IMR-90 (cell line): Measurements from ENCODE around the gene ATXN10. TPM values are rescaled to one million over a fixed set of nuclear protein-coding genes. Genes with fewer than 3 reads are reported as not detected.
"Not testable (repeated sequence)": the region's sequence is repeated elsewhere in the genome, so short reads cannot be mapped to it uniquely, and the experiment has no call there.

ENCODE experiments used
- ATAC-seq: fragments of 200-7000 bp; cut with Tn5 transposase; 2 replicates; pipeline ENCODE4 v1.9.1; 2020; ENCODE audit warnings: low read depth, mild to moderate bottlenecking, moderate library complexity
- BruUV-seq: library from RNA; stranded (reverse); fragments of 400-500 nt; replicated peaks from 2 replicates; lab custom pipeline; 2021; lab: Mats Ljungman, UMichigan
- CTCF ChIA-PET: fragments of 300-600 bp; formaldehyde crosslinking; extraction: SDS; loops from one replicate; lab custom pipeline; 2021; ENCODE audit warnings: antibody characterized with exemption; lab: Yijun Ruan, JAX
- POLR2A ChIA-PET: fragments of 300-600 bp; sonication (Branson Sonifier 250); formaldehyde crosslinking; loops from one replicate; lab custom pipeline; 2022; ENCODE audit warnings: antibody characterized with exemption; ENCODE audit not compliant: unreplicated experiment; lab: Charles Lee
- DNase-seq: peaks from one replicate; pipeline ENCODE4 v3.0.0; 2013
- H2AFZ ChIP-seq: replicated peaks from 2 replicates; pipeline ENCODE3; 2013; ENCODE audit warnings: low read length, mild to moderate bottlenecking; ENCODE audit not compliant: poor library complexity
- H2AK5ac ChIP-seq: 2 replicates; pipeline ENCODE4 v1.6.1; 2013; ENCODE audit warnings: low read depth, low read length, inconsistent platforms
- H2AK9ac ChIP-seq: replicated peaks from 2 replicates; pipeline ENCODE3; 2013; ENCODE audit warnings: mild to moderate bottlenecking, low read depth, low read length, moderate library complexity; ENCODE audit not compliant: poor library complexity
- H2BK120ac ChIP-seq: 2 replicates; pipeline ENCODE4 v1.6.1; 2013; ENCODE audit warnings: low read depth, low read length, inconsistent platforms
- H2BK15ac ChIP-seq: 3 replicates; pipeline ENCODE4 v1.6.1; 2013; ENCODE audit warnings: low read depth, low read length, inconsistent platforms
- H2BK20ac ChIP-seq: 2 replicates; pipeline ENCODE4 v1.6.1; 2013; ENCODE audit warnings: low read depth, mild to moderate bottlenecking, inconsistent platforms, low read length, moderate library complexity
- H2BK5ac ChIP-seq: 2 replicates; pipeline ENCODE4 v1.6.1; 2013; ENCODE audit warnings: mild to moderate bottlenecking, low read depth, low read length, inconsistent platforms; ENCODE audit not compliant: poor library complexity, severe bottlenecking
- H3K14ac ChIP-seq: replicated peaks from 2 replicates; pipeline ENCODE4 v1.6.1; 2013; ENCODE audit warnings: low read depth, low read length, inconsistent platforms
- H3K18ac ChIP-seq: 2 replicates; pipeline ENCODE4 v1.6.1; 2013; ENCODE audit warnings: low read depth, low read length, control low read depth
- H3K23ac ChIP-seq: 2 replicates; pipeline ENCODE4 v1.6.1; 2013; ENCODE audit warnings: low read depth, low read length, inconsistent platforms
- H3K27ac ChIP-seq: 2 replicates; pipeline ENCODE4 v1.5.1; 2013; ENCODE audit warnings: mild to moderate bottlenecking, control low read depth, low read length; ENCODE audit not compliant: insufficient read depth
- H3K27me3 ChIP-seq: 2 replicates; pipeline ENCODE4 v1.6.1; 2013; ENCODE audit warnings: low read length; ENCODE audit not compliant: control insufficient read depth, insufficient read depth
- H3K36me3 ChIP-seq: 2 replicates; pipeline ENCODE4 v1.6.1; 2013; ENCODE audit warnings: low read length, mixed read lengths; ENCODE audit not compliant: control insufficient read depth, insufficient read depth
- H3K4ac ChIP-seq: 2 replicates; pipeline ENCODE4 v1.6.1; 2013; ENCODE audit warnings: low read depth, low read length, inconsistent platforms
- H3K4me1 ChIP-seq: 2 replicates; pipeline ENCODE4 v1.6.1; 2013; ENCODE audit warnings: low read length, mixed read lengths; ENCODE audit not compliant: control insufficient read depth, insufficient read depth
- H3K4me2 ChIP-seq: 2 replicates; pipeline ENCODE4 v1.6.1; 2013; ENCODE audit warnings: low read depth, mild to moderate bottlenecking, control low read depth, low read length, moderate library complexity
- H3K4me3 ChIP-seq: 2 replicates; pipeline ENCODE4 v1.5.1; 2013; ENCODE audit warnings: low read depth, mild to moderate bottlenecking, control low read depth, low read length, moderate library complexity; ENCODE audit not compliant: insufficient read depth
- H3K56ac ChIP-seq: 2 replicates; pipeline ENCODE4 v1.6.1; 2013; ENCODE audit warnings: low read length, inconsistent platforms; ENCODE audit not compliant: insufficient read depth; ENCODE audit errors: extremely low read depth
- H3K79me1 ChIP-seq, 2 experiments: 2 replicates each; pipeline ENCODE4 v1.6.1; 2013; ENCODE audit warnings: low read length in 2 of 2, inconsistent platforms in 1 of 2, low read depth in 1 of 2
- H3K9ac ChIP-seq: 2 replicates; pipeline ENCODE4 v1.6.1; 2013; ENCODE audit warnings: low read depth, low read length, control low read depth
- H3K9me1 ChIP-seq: 2 replicates; pipeline ENCODE4 v1.6.1; 2013; ENCODE audit warnings: low read length, inconsistent platforms; ENCODE audit not compliant: insufficient read depth
- H3K9me3 ChIP-seq: 2 replicates; pipeline ENCODE4 v1.6.1; 2013; ENCODE audit warnings: low read length; ENCODE audit not compliant: control insufficient read depth, insufficient read depth
- H4K20me1 ChIP-seq: 2 replicates; pipeline ENCODE4 v1.6.1; 2013; ENCODE audit warnings: low read length, inconsistent platforms; ENCODE audit not compliant: insufficient read depth
- H4K5ac ChIP-seq: 2 replicates; pipeline ENCODE4 v1.6.1; 2013; ENCODE audit warnings: mild to moderate bottlenecking, low read depth, low read length, control low read depth
- H4K8ac ChIP-seq, 2 experiments: 2 replicates each; pipeline ENCODE4 v1.6.1; 2013; ENCODE audit warnings: low read depth in 2 of 2, low read length in 2 of 2, control low read depth in 1 of 2, inconsistent platforms in 1 of 2
- H4K91ac ChIP-seq: 2 replicates; pipeline ENCODE4 v1.6.1; 2013; ENCODE audit warnings: low read depth, low read length, inconsistent platforms; ENCODE audit not compliant: insufficient read depth
- WGBS, 2 experiments: methylation state at CpG; one replicate each; pipeline versions ENCODE4 v1.1.5 to v1.1.7; 2013; ENCODE audit warnings: missing lambda C conversion rate in 2 of 2; ENCODE audit not compliant: insufficient read length in 1 of 2; ENCODE audit errors: extremely low coverage in 2 of 2; 5-methylcytosine and 5-hydroxymethylcytosine counted together
- dilution Hi-C: fragments of 300-500 bp; cut with HindIII; formaldehyde crosslinking; loops from one replicate; pipeline ENCODE4 v1.14.3; 2018; ENCODE audit warnings: low sequenced_read_pairs; ENCODE audit not compliant: unreplicated experiment
- in situ Hi-C: fragments of 300-500 bp; cut with MboI; formaldehyde crosslinking; loops from 3 replicates; pipeline ENCODE4 v1.14.3; 2019; ENCODE audit warnings: low sequenced_read_pairs, inconsistent platforms, mixed read lengths
- intact Hi-C: fragments of 100-400 bp; cut with micrococcal nuclease; formaldehyde crosslinking; loops from 2 replicates; pipeline ENCODE4 v1.10.0; 2022
- polyA plus RNA-seq, 3 experiments: library from polyadenylated mRNA; depleted of rRNA; stranded (reverse); fragments of >200 nt; gene quantifications; 2 replicates each; pipeline ENCODE4 v1.2.3, GENCODE V29; 2012; ENCODE audit warnings: low replicate concordance in 1 of 3
- total RNA-seq: library from RNA; depleted of rRNA; stranded (reverse); fragments of >200 nt; gene quantifications from 2 replicates; pipeline ENCODE4 v1.2.3, GENCODE V29; 2012

Gene ATXN10
- total and polyA plus RNA-seq, 2 of the 4 experiments (the other 2 are of a cell fraction): 116 to 231 TPM

DNA sequence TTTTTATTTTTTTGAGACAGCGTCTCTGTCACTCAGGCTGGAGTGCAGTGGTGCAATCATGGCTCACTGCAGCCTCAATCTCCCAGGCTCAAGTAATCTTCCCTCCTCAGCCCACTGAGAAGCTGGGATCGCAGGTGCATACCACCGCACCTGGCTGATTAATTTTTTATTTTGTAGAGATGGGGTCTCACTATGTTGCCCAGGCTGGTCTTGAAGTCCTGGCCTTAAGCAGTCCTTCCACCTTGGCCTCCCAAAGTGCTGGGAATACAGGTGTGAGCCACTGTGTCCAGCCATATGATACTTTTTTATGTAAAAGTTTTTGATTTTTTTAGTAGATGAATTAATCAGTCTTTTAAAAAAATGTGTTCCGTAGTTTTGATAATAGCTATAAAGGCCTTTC is 42.8 kb downstream of the ATXN10 start:
- peaks cover 40 to 81% of the 10 kb centered on the region in 2 experiments for H3K79me1 ChIP-seq
- H3K9me1 ChIP-seq: peaks cover 25% of the 10 kb centered on the region
- H2BK15ac ChIP-seq, H3K56ac ChIP-seq, CTCF ChIA-PET, H2BK5ac ChIP-seq, H3K4ac ChIP-seq, intact Hi-C loops, H2BK120ac ChIP-seq, H3K18ac ChIP-seq, H4K5ac ChIP-seq, H3K27ac ChIP-seq, H3K23ac ChIP-seq, H3K14ac ChIP-seq, POLR2A ChIA-PET, H2AFZ ChIP-seq, H2BK20ac ChIP-seq, H4K8ac ChIP-seq, BruUV-seq, H3K9ac ChIP-seq, in situ Hi-C loops, H3K27me3 ChIP-seq, H3K9me3 ChIP-seq, H3K4me3 ChIP-seq, H2AK9ac ChIP-seq, H4K91ac ChIP-seq, H3K4me2 ChIP-seq, ATAC-seq, dilution Hi-C loops, DNase-seq, H2AK5ac ChIP-seq: not testable (repeated sequence)
- H4K20me1 ChIP-seq: peaks cover 45% of the 10 kb centered on the region
- WGBS, 2 experiments: 100% methylated on average over 1 of the region's 4 CpGs; no CpG with 5 or more reads in 1 of the 2 experiments
- H3K36me3 ChIP-seq: peaks cover 14% of the 10 kb centered on the region
- H3K4me1 ChIP-seq: peaks cover 14% of the 10 kb centered on the region
